ENCODE measurements around the gene ARHGEF18.

DNA sequence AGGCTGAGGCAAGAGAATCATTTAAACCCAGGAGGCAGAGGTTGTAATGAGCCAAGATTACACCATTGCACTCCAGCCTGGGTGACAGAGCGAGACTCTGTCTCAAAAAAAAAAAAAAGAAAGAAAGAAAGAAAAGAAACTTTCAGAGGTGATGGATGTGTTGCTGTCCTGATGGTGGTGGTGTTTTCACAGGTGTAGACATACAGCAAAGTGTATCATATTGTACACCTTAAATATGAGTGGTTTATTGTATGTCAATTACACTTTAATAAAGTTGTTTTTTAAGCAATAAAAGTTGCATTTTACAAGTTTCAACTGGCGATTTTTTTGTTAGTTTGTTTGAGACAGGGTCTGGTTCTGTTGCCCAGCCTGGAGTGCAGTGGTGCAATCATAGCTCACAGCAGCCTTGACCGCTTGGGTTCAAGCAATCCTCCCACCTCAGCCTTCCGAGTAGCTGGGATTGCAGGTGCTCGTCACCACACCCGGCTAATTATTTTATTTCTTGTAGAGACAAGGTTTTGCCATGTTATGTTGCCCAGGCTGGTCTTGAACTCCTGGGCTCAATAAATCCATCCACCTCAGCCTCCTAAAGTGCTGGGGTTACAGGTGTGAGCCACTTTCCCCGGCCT, 41.0 kb upstream of the ARHGEF18 start:
- TF ChIP-seq, protein P1, sequence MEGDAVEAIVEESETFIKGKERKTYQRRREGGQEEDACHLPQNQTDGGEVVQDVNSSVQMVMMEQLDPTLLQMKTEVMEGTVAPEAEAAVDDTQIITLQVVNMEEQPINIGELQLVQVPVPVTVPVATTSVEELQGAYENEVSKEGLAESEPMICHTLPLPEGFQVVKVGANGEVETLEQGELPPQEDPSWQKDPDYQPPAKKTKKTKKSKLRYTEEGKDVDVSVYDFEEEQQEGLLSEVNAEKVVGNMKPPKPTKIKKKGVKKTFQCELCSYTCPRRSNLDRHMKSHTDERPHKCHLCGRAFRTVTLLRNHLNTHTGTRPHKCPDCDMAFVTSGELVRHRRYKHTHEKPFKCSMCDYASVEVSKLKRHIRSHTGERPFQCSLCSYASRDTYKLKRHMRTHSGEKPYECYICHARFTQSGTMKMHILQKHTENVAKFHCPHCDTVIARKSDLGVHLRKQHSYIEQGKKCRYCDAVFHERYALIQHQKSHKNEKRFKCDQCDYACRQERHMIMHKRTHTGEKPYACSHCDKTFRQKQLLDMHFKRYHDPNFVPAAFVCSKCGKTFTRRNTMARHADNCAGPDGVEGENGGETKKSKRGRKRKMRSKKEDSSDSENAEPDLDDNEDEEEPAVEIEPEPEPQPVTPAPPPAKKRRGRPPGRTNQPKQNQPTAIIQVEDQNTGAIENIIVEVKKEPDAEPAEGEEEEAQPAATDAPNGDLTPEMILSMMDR (IDR thresholded peaks at IDR 0.05), result no peak
- TF ChIP-seq EZH2 (IDR thresholded peaks at IDR 0.05; ENCODE audit: borderline replicate concordance, insufficient read depth, low read depth, low read length, poor library complexity, severe bottlenecking), result no peak

All from B cell (primary cell).